HG02938 (cell line): Measurements from ENCODE around the gene TRIM41.
"Not testable (repeated sequence)": the region's sequence is repeated elsewhere in the genome, so short reads cannot be mapped to it uniquely, and the experiment has no call there.

Experiments used
- ATAC-seq: cut with Tn5 transposase; IDR thresholded peaks from one replicate; pipeline ENCODE4 v1.9.1; 2021; ENCODE audit warnings: mild to moderate bottlenecking, moderate library complexity; ENCODE audit not compliant: unreplicated experiment

TRIM41 gene

DNA sequence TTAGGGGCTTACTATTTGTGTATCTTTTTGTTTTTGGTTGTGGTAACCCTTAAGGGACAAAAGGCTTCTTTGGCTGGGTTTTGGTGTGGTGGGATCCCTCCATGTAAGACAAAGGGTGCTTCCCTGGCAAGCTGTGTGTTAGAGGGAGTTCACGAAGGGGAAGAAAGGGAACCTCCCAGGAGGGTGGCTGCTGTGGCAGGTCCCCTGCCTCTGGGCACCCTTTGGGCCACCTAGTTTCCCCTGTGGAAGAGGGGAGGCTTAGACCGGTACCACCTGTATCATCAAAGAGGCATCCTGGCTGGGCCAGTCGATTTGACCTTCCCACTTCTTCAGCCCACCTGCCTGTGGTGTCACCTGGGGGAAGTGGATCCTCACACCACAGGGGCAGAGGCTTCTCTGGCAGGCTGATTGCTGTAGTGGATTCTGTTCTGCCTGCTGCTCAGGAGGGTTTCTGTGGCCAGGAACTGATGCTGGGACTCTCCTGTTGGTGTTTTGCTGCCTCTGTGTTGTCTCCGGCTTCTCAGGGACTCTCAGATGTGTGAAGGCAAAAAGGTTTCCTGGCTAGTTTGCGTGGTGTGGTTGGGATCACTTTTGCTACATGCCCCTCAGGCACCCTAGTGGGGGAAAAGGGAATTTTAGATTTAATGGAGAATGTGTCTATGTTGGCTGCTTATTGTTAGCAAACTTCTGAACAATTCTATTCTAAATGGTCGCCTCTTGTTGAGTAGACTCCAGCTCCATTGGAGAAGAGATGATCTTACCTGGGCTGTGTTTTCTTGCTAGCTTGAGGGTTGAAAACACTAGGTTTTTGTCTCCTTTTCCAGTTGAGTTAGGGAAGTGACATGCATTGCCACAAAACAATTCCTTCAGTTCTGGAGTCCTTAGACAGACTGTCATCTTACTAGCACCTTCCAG, 61.0 kb downstream of the TRIM41 start:
- ATAC-seq = not testable (repeated sequence)
